HepG2 (cell line): ENCODE data around the gene CSF3R. TPM values are rescaled to one million over a fixed set of nuclear protein-coding genes. Genes with fewer than 3 reads are reported as not detected.

Experiments
- ATAC-seq: fragments of 200-7000 bp; cut with Tn5 transposase; 3 replicates; pipeline ENCODE4 v1.9.1; 2020; ENCODE audit warnings: mild to moderate bottlenecking, moderate library complexity
- BruUV-seq: library from RNA; stranded (reverse); fragments of 400-500 nt; replicated peaks from 2 replicates; lab custom pipeline; 2021; lab: Mats Ljungman, UMichigan
- CTCF ChIA-PET: fragments of 300-600 bp; formaldehyde crosslinking; extraction: SDS; loops from one replicate; lab custom pipeline; 2021; ENCODE audit warnings: low total read pairs, inconsistent platforms, low intra/inter-chr PET ratio; lab: Yijun Ruan, JAX
- POLR2A ChIA-PET: fragments of 350-600 bp; sonication (Branson Sonifier 250); formaldehyde crosslinking; loops from one replicate; lab custom pipeline; 2020; ENCODE audit warnings: antibody characterized with exemption, inconsistent platforms; lab: Yijun Ruan, JAX
- DNase-seq: peaks from one replicate; pipeline ENCODE4 v3.0.0-alpha.2; 2015; ENCODE audit warnings: low spot score
- FAIRE-seq: peaks from 3 replicates; lab custom pipeline; 2011; peaks lifted over from hg19 to GRCh38; lab: Jason Lieb, UNC
- H2AFZ ChIP-seq: one replicate; pipeline ENCODE4 v1.6.1; 2011; ENCODE audit warnings: low read length, inconsistent platforms
- H3K27ac ChIP-seq: fragments of 300-600 bp; 3 replicates; pipeline ENCODE4 v1.8.0; 2011; ENCODE audit warnings: mixed run types, mild to moderate bottlenecking, mixed read lengths, low read length, inconsistent platforms; ENCODE audit not compliant: insufficient read depth; ENCODE audit errors: extremely low read length
- H3K27me3 ChIP-seq, 2 experiments: fragments of 200-600 bp in 1 of 2; 2 replicates in 1 of 2; 3 replicates in 1 of 2; pipeline versions ENCODE4 v1.6.0 to v1.8.0; 2011; ENCODE audit warnings: low read length in 2 of 2, mild to moderate bottlenecking in 2 of 2, moderate library complexity in 2 of 2, inconsistent platforms in 1 of 2; ENCODE audit not compliant: insufficient read depth in 2 of 2, control insufficient read depth in 1 of 2
- H3K36me3 ChIP-seq, 2 experiments: fragments of 200-600 bp in 1 of 2; replicated peaks in 1 of 2; 2 replicates in 1 of 2; 3 replicates in 1 of 2; pipeline versions ENCODE4 v1.5.1 to v1.8.0; 2011; ENCODE audit warnings: low read length in 2 of 2, inconsistent platforms in 1 of 2; ENCODE audit not compliant: insufficient read depth in 2 of 2, control insufficient read depth in 1 of 2
- H3K4me1 ChIP-seq: 2 replicates; pipeline ENCODE4 v1.5.1; 2012; ENCODE audit warnings: low read length, inconsistent platforms; ENCODE audit not compliant: insufficient read depth
- H3K4me2 ChIP-seq: 2 replicates; pipeline ENCODE4 v1.6.0; 2011; ENCODE audit warnings: low read depth, low read length, inconsistent platforms
- H3K4me3 ChIP-seq, 3 experiments: fragments of 200-600 bp in 1 of 3; sonication (generic), shearing (Covaris generic) in 1 of 3; replicated peaks in 1 of 3; 2 replicates each; pipeline ENCODE4 v1.5.1; 2011 to 2016; ENCODE audit warnings: low read length in 3 of 3, inconsistent platforms in 2 of 3, low read depth in 2 of 3, mild to moderate bottlenecking in 2 of 3, control low read depth in 1 of 3, mixed read lengths in 1 of 3; ENCODE audit not compliant: insufficient read depth in 1 of 3
- H3K79me2 ChIP-seq: one replicate; pipeline ENCODE4 v1.6.1; 2011; ENCODE audit warnings: low read length, inconsistent platforms; ENCODE audit not compliant: insufficient read depth
- H3K9ac ChIP-seq: 2 replicates; pipeline ENCODE4 v1.6.0; 2011; ENCODE audit warnings: mild to moderate bottlenecking, low read depth, low read length, inconsistent platforms; ENCODE audit not compliant: insufficient read depth
- H3K9me3 ChIP-seq: 2 replicates; pipeline ENCODE4 v1.5.1; 2012; ENCODE audit warnings: mild to moderate bottlenecking, low read length
- H4K20me1 ChIP-seq: 2 replicates; pipeline ENCODE4 v1.6.0; 2011; ENCODE audit warnings: inconsistent platforms, mild to moderate bottlenecking, low read length, moderate library complexity; ENCODE audit not compliant: insufficient read depth
- AGO1 ChIP-seq: fragments of 200-400 bp; formaldehyde crosslinking; IDR thresholded peaks from 2 replicates; pipeline ENCODE4 v1.6.1; 2017; ENCODE audit warnings: mild to moderate bottlenecking, low read depth, low read length, moderate library complexity; ENCODE audit not compliant: poor library complexity, severe bottlenecking
- EZH2 ChIP-seq: conservative IDR thresholded peaks from 2 replicates; pipeline ENCODE4 v1.6.1; 2012; ENCODE audit warnings: mild to moderate bottlenecking, low read depth, low read length, moderate library complexity
- KDM2A ChIP-seq: sonication (generic); formaldehyde crosslinking; IDR thresholded peaks from 2 replicates; pipeline ENCODE4 v1.4.0; 2020; ENCODE audit warnings: low read depth, missing genetic modification reagents, borderline replicate concordance
- STAT6 ChIP-seq: sonication (generic); formaldehyde crosslinking; IDR thresholded peaks from 2 replicates; pipeline ENCODE4 v1.4.0; 2020; ENCODE audit warnings: missing genetic modification reagents, mild to moderate bottlenecking, borderline replicate concordance
- ZFP90 ChIP-seq: sonication (generic); formaldehyde crosslinking; IDR thresholded peaks from 2 replicates; pipeline ENCODE4 v1.8.0; 2022; ENCODE audit warnings: missing genetic modification reagents, mild to moderate bottlenecking, inconsistent platforms, borderline replicate concordance
- ZNF605 ChIP-seq: sonication (generic); formaldehyde crosslinking; IDR thresholded peaks from 2 replicates; pipeline ENCODE4 v1.8.0; 2022; ENCODE audit warnings: mild to moderate bottlenecking, missing genetic modification reagents
- ZNF781 ChIP-seq: sonication (generic); formaldehyde crosslinking; IDR thresholded peaks from 2 replicates; pipeline ENCODE4 v1.5.1; 2020; ENCODE audit warnings: borderline replicate concordance, mild to moderate bottlenecking, missing genetic modification reagents; ENCODE audit errors: not compliant biosample characterization
- WGBS: methylation state at CpG from one replicate; pipeline ENCODE4 v1.1.6; 2017; ENCODE audit warnings: low lambda C conversion rate; 5-methylcytosine and 5-hydroxymethylcytosine counted together
- in situ Hi-C: cut with HindIII; loops from 2 replicates; pipeline ENCODE4 v1.10.0; 2017; ENCODE audit warnings: low pct_unique_long_range_greater_than_20kb; ENCODE audit not compliant: extremely low pct_ligation_motif_present
- intact Hi-C: fragments of 100-400 bp; cut with micrococcal nuclease; formaldehyde crosslinking; loops from one replicate; pipeline ENCODE4 v1.10.0; 2022; ENCODE audit not compliant: unreplicated experiment
- polyA plus RNA-seq, 8 experiments: library from polyadenylated mRNA; depleted of rRNA in 3 of 8; stranded (reverse) in 7 of 8; unstranded in 1 of 8; fragments of >200 nt; fragmentation: Illumina TruSeq in 4 of 8; extraction: Trizol in 4 of 8; gene quantifications; 2 replicates each; pipeline versions ENCODE4 v1.2.1 to v1.2.3, GENCODE V29; 2011 to 2016; ENCODE audit warnings: low read depth in 4 of 8, missing spikeins in 1 of 8, mixed read lengths in 1 of 8; ENCODE audit not compliant: insufficient read depth in 1 of 8
- total RNA-seq, 5 experiments: library from RNA; depleted of rRNA; stranded (reverse); fragments of >200 nt; fragmentation: Illumina TruSeq; extraction: Trizol; gene quantifications; 2 replicates each; pipeline ENCODE4 v1.2.3, GENCODE V29; 2016; ENCODE audit warnings: low read depth in 1 of 5
- TF ChIP-seq, protein P1 (sequence below): sonication (generic); formaldehyde crosslinking; IDR thresholded peaks from 2 replicates; pipeline ENCODE4 v1.8.0; 2022; ENCODE audit warnings: low read depth, missing genetic modification reagents

Gene CSF3R
- total and polyA plus RNA-seq, 2 of the 13 experiments (the other 11 are each of a cell fraction or from before 2014, with no cell fraction given): 11.9 to 28.8 TPM

GRCh38 chr1:36481091-36481490 is 1.6 kb downstream of the CSF3R start (continued):
- no peak for TF ChIP-seq ZNF605
- no peak for TF ChIP-seq STAT6 (CRISPR knock-in tag)
- TF ChIP-seq EZH2: no peak
- no peak for TF ChIP-seq ZNF781 (CRISPR knock-in tag)

- H3K27me3 ChIP-seq: no peaks in the 10 kb centered on the region; a peak in 1 of 5 replicates
- H2AFZ ChIP-seq: no peak overlapping the region
- ChIA-PET CTCF (no interaction called here), POLR2A (no interaction called here)
- FAIRE-seq: no peak
- no peak overlapping the region for H3K4me2 ChIP-seq
- TF ChIP-seq ZFP90 (CRISPR knock-in tag): no peak
- TF ChIP-seq AGO1: no peak
- TF ChIP-seq, protein P1, sequence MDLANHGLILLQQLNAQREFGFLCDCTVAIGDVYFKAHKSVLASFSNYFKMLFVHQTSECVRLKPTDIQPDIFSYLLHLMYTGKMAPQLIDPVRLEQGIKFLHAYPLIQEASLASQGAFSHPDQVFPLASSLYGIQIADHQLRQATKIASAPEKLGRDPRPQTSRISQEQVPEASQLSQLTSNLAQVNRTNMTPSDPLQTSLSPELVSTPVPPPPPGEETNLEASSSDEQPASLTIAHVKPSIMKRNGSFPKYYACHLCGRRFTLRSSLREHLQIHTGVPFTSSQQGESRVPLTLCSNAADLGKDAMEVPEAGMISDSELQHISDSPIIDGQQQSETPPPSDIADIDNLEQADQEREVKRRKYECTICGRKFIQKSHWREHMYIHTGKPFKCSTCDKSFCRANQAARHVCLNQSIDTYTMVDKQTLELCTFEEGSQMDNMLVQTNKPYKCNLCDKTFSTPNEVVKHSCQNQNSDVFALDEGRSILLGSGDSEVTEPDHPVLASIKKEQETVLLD (CRISPR knock-in tag): no peak
- no peak for TF ChIP-seq KDM2A (CRISPR knock-in tag)
- no CpG with 5 or more reads among the region's 2 CpGs for WGBS
- peaks cover 36% of the 10 kb centered on the region for H3K4me1 ChIP-seq
- no peaks in the 10 kb centered on the region for H4K20me1 ChIP-seq
- no peak overlapping the region for H3K27ac ChIP-seq
- H3K9me3 ChIP-seq: no peaks in the 10 kb centered on the region
- intact Hi-C loops (no loop called here), in situ Hi-C loops (no loop called here)
- no peaks in the 10 kb centered on the region for H3K79me2 ChIP-seq
- no peak overlapping the region for H3K4me3 ChIP-seq
- no peak for DNase-seq
- peaks cover 0 to 3% of the 10 kb centered on the region in 2 experiments; a peak in 1 of 5 replicates for H3K36me3 ChIP-seq
- ATAC-seq: no peak
- H3K9ac ChIP-seq: no peak overlapping the region
- BruUV-seq: no TSS peak
Measured at GRCh38 chr1:36480161-36480560, 2.6 kb downstream of the CSF3R start.
